GM18511 (cell line): ENCODE results near the gene ATG14.
"Not testable (repeated sequence)": the region's sequence is repeated elsewhere in the genome, so short reads cannot be mapped to it uniquely, and the experiment has no call there.

Experiments used
- ATAC-seq: cut with Tn5 transposase; IDR thresholded peaks from one replicate; pipeline ENCODE4 v1.9.1; 2021; ENCODE audit warnings: mild to moderate bottlenecking, moderate library complexity; ENCODE audit not compliant: unreplicated experiment

Gene ATG14

DNA sequence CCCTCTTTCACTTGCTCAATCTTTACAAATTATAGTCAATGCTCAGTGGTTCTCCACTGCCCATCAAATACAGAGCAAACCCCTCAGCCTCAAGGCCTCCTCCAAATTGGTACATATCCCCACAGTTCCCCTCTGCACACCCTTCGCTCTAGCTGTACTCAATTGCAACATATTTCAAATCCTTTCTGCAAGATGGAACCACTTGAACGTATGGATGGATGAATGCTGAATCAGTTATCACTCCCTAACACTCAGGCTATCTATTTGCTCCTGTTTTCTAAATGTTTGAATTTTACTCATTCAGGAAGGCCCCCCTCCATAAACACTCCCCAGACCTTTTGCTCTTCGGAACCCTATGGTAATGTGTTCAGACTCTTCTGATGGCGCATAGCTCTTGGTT, 24.5 kb downstream of the ATG14 start:
- no peak for ATAC-seq

DNA sequence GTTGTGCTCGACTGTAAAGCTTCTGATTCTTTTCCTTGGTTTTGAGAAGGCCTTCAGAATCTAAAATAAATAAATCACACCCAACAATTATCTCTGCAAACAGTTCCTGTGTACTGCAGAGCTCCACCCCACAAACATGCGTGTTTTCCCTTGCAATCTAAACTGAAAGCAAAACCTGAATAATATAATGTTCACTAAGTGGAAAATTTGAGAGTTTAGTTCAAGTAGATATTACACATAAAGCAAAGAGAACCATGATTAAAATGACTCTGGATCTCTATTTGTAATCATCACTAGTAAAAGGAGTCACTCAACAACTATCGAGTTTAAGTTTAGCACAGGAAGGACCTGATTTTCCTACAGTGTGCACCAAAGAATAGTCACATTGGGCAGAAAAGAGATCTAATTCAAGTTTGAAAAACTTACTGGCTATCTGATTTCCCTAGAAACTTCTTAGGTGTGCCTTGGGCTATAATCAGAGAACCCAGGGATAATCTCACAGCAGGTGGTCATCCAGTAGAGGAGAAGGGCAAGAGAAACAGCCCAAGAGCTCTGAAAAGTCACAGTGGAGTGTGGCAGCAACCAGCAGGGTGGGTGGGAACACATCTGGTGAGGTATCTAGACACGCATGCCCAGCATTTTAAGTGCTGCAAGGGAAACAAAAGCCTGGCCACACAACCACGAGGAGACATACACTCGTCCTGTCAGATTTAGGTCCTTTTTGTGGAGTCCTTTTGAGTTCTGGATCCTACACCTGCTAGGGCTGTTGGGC, 25.4 kb downstream of the ATG14 start:
- no peak for ATAC-seq

DNA sequence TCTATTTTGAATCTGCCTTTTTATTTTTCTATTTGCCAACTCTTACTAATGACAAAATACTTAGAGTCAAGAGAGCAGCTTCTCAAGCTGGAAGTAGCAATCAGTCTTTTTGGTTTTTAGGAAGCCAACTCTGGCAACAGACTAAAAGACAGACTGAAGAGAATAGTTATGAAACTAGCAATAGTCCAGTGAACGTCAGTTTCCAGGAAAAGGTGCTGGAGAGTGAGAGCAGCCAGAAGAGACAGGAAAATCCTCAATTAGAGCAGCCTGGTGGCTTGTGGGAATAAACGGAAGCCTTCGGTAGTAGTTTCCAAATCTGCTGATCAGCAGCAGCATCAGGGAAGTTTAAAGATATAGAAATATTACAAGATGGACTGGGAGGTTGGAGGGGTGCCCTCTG, 27.1 kb downstream of the ATG14 start:
- ATAC-seq: no peak

DNA sequence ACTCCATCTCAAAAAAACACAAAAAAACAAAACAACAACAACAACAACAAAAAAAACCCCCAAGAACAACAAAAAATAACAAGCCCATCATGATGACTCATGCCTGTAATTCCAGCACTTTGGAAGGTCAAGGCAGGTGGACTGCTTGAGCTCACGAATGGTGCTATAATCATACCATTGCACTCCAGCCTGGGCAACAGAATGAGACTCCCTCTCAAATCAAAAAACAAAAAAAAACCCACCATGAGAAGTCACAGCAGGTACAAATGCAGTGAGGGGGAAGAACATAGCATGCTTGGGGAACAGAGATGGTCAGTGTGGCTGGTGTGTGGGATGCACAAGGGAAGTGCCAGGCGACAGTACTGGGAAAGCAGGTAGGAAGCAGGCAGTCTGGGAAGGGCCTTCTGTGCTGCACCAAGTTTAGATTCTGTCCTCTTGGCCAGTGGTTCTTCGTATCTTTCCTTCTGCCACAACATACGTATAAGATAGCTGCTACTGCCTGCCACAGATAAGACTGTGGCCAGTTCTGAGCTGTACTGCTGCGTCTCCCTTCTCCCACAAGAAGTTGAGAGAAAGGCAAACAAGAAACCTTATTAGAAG, 28.0 kb downstream of the ATG14 start:
- ATAC-seq: no peak

DNA sequence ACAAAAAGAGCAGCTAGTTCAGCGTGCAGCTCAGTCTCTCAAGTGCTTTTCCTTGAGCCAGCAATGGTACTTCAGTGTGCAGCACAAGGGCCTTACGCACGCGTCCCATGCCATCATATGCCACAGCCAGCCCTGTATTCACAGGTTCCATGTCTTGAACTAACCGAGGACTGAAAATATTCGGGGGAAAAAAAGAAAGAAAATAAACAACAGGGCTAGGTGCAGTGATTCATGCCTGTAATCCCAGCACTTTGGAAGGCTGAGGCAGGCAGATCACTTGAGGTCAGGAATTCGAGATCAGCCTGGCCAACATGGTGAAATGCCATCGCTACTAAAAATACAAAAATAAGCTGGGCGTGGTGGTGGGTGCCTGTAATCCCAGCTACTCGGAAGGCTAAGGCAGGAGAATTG, 28.6 kb downstream of the ATG14 start:
- ATAC-seq: not testable (repeated sequence)

DNA sequence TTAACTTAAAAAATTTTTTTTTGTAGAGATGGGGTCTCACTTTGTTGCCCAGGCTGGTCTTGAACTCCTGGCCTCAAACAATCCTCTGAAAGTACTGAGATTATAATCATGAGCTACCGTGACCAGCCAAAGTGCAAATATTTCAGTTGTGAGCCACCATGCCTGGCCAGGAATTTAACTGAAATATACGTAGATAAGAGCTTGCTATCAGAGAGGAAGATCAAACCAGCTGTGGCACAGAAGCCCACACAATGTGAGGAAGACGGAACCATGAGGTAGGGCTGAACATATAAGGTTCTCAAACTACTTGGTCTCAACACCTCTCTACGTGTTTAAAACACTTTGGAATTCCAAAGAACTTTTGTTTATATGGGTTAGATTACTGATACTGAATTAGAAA, 29.1 kb downstream of the ATG14 start:
- ATAC-seq: no peak

DNA sequence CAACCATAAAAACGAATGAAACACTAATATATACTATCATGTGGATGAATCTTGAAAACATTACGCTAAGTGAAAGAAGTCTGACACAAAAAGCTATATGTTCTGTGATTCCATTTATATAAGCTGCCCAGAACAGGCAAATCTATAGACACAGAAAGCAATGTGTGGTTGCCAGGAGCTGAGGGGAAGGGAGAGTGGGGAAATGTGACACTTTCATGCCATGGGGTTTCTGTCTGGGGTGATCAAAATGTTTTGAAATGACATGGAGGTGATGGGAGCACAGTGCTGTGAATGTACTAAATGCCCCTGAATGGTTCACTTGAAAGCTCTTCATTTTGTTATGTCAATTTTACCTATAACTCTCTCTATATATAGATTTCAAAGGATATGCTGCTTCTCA, 30.1 kb downstream of the ATG14 start:
- ATAC-seq: no peak

DNA sequence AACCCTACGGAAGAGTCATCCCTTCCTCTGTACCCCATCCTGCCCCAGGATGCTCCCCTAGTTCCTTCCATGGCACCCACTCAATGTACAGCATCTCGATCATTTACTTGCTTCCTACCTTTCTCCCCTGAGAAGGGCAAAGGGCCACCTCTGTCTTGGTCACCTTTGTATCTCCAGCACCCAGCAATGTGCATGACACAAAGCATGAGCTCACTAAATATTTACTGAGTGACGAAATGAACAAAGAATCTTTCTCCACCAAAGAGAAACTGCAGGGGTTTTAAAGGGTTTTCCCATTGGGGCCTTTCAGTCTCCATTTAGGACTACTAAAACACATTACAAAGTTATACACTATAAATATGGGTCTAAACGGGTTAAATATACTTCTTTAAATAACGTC, 30.6 kb downstream of the ATG14 start:
- no peak for ATAC-seq

DNA sequence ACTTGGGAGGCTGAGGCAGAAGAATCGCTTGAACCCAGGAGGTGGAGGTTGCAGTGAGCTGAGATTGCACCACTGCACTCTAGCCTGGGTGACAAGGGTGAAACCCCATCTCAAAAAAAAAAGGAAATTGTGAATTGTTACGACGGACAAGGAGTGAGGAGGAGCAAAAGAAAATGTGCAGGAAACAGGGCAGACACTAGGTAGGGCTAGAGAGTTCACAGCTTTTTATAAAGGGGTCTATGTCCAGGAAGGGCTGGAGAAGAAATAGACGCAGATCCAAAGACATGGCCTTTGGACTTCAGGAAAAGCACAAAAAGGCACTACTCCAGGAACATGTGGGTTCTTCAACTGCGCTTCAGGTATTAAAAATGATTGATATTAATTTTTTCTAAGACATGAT, 34.4 kb downstream of the ATG14 start:
- no peak for ATAC-seq

DNA sequence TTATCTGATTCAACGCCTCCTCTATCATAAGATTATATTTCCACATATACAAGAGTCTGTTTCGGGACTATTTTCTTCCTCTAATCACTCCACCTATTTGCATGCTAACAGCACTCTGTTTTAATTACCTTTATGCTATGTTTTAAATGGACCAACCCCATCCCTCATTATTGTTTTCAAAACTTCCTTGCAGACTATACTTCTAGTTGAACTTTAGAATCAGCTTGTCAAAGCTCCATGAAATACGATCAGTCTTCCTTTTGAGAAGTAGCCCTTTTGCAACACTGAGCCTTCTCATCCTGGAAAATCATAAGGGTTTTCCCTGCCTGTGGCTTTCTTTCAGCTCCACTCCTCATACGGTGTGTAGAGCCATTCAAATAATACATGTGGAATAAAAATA, 36.9 kb downstream of the ATG14 start:
- no peak for ATAC-seq

DNA sequence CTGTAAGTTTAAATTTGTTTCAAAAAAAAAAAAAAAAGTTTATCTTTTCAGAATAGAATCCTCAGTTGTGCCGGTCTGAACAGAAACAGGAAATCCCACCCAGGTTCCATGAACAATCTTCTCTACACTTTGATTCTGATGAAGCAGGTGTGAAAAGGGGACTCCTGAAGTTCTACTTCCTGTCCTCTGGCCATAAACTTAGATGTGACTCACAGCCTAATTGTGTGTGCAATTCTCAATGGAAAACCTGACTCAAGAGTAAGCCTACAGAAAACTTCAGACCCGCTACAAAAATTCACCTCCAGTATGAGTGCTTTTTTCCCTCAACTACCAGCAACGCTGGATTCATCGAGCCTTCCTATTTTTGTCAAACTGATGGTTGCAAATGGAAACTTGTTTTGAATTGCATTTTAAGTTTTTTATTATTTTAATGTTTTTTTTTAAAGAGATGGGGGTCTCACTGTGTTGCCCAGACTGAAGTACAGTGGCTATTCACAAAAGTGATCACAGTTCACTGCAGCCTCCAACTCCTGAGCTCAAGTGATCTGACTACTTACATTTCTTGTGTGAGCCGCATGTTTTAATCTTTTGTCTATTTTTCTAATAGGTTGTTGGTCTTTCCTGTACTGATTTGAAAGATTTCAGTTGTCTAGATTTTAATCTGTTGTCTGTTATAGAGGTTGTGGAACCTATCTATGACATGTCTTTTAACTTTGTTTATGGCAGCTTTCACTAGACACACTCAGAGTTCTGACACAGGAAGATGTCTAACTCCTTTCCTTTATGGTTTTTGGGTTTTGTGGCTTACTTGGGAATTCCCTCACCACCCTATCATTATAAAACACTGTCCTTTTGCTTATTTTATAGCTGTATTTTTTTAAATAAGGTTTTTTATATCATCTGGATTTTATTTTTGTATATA, 37.6 kb downstream of the ATG14 start:
- peak; percentile 75 for ATAC-seq

DNA sequence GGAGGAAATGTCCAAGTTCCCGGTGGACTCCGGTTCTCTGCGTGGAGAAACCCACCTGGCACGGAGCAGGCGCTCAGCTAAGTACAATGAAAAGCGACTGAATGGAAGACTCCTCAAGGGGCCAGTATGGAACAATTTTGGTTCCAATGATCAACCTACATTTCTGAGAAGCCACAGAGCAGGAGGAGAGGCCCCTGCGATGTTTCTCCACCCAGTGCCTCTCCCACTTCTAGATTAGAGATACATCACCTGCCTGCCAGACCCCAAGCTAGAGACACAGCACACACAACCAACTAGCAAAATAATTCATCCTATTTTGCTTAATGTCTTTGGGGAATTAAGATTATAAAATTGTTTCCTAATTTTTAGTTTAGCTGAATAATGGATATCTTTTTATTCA, 38.8 kb downstream of the ATG14 start:
- no peak for ATAC-seq

DNA sequence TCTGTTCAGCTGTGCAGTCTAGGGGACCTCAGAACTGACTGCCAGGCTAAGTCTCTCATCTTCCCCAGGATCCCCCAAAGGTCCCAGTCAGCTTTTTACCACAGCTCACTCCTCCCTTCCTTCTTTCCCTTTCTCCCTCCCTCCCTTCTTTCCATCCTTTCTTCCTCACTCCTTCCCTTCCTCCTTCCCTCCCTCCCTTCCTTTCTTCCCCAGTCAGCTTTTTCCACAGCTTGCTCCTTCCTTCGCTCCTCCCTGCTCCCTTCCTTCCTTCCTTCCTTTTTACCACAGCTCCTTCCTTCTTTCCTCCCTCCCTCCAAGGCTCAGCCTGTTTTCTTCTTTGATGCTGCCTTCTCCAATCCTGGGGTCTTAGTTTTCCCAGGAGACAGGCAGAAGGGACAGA, 39.2 kb downstream of the ATG14 start:
- no peak for ATAC-seq

DNA sequence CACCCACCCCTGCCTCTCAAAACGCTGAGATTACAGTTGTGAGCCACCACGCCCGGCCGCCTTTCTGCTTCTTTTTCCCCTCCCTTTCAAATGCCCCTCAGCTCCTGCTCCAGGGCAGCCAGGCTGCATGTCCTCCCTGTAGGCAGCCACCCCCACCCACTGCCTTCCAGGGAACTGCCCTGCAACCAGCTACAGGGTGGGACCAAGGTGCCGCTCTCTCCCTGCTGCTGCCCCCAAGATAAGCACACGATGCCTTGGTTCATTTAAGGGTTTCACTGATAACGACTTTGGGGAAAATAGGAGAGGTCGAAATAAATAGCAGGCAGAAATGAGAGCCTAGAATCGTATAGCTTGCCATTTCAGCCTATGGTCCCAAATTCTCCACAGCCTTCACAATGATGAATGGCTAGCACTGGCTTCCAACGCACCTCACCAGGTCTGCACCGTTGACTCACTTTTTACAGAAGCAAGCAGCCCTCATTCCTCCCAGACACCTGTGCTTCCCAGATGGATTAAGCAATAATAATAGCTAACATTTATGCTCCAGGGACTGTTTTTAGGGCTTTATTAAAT, 40.7 kb downstream of the ATG14 start:
- ATAC-seq: no peak

DNA sequence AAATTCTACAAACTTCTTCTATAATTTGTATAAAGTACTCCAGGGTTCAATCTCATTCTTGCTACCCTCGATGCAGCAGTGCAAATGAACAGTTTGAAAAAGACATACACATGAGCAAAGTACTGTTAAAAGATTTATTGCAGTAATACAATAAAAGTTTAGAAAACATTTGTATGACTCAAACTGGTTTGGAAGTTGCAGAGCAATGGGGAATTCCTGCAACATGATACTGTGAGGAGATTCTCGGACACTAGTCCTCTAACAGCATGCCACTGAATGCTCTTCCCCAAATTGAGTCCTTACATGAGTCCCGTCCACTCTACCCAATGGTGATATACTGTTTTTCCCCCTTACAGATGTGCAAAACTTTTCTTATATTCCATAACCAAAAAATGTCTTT, 45.4 kb downstream of the ATG14 start:
- no peak for ATAC-seq

DNA sequence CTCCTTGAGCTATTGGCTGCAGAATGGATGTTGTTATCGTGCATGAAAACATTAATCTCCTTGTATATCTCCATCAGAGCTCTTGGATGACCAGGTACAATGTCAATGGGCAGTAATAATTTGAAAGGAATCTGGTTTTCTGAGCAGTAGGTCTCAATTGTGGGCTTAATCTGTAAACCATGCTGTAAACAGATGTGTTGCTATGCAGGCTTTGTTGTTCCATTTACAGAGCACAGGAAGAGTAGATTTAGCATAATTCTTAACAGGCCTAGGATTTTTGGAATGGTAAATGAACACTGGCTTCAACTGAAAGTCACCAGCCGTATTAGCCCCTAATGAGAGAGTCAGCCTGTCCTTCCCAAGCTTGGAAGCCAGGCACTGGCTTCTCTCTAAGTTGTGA, 50.4 kb downstream of the ATG14 start:
- no peak for ATAC-seq

DNA sequence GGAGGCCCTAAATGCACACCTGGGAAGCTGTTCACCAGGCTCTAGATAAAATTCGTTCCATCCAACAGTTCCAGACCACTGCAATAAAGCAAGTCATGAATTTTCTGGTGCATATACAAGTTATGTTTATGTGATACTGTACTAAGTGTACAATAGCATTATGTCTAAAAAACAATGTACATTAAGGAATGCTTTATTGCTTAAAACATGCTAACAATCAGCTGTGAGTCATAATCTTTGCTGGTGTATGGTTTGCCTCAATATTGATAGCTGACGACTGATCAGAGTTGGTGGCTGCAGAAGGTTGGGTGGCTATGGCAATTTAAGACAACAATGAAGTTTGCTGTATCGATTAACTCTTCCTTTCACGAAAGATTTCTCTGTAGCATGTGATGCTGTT, 52.3 kb downstream of the ATG14 start:
- no peak for ATAC-seq

DNA sequence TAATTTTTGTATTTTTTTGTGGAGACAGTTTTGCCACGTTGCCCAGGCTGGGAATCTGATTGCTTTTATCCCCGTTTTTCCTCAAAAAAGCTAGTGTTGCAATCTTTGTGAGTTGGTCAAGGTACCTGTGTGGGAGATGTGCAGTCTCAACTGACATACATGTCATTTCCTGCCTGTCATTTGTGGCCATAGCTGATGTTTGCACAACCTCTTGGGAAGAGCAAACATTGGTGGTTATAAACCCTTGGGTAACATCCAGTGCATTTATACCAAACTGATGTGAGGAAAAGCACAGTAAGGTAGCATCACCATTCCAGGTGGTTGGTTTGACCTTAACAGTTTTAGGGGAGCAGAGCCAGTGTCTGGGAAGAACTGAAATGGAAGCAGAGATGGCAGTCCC, 54.7 kb downstream of the ATG14 start:
- no peak for ATAC-seq

DNA sequence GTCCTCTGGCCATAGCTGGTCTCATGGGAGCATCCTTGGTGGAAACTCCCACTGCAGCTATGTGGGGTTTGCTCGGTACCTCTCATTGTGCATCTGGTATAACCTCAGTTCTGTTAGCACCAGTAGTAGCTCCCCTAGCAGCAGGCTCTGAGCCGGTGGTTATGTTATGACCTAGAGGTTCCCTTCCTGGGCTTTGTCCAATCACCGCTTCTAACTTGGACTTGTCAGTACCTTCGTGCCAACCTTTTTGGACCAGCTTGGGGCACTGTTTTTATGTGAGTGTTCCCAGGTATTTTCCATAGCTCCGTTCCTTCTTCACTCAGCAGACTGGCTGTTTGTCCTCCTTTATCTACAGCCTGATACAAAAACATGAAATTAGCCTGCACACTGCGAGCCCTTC, 55.7 kb downstream of the ATG14 start:
- no peak for ATAC-seq

DNA sequence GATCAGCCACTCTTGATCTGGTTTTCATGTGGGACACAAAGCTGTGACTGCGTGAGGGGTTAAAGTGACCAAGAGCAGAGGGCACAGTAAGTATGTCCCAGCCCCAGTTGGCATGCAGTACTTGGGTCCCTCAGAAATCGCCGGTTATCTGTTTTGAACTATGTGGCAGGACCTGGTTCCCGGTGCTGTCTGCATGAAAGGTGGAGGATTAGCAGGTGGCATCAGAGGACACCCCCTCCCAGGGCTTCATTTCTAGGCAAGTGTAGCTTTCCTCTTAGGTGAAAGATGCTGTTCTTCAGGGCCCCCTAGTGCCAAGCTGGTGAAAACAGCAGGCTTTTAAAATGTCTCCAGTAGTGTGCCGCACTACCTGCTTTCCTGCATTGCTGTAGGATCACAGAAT, 57.1 kb downstream of the ATG14 start:
- ATAC-seq: peak; percentile 88

DNA sequence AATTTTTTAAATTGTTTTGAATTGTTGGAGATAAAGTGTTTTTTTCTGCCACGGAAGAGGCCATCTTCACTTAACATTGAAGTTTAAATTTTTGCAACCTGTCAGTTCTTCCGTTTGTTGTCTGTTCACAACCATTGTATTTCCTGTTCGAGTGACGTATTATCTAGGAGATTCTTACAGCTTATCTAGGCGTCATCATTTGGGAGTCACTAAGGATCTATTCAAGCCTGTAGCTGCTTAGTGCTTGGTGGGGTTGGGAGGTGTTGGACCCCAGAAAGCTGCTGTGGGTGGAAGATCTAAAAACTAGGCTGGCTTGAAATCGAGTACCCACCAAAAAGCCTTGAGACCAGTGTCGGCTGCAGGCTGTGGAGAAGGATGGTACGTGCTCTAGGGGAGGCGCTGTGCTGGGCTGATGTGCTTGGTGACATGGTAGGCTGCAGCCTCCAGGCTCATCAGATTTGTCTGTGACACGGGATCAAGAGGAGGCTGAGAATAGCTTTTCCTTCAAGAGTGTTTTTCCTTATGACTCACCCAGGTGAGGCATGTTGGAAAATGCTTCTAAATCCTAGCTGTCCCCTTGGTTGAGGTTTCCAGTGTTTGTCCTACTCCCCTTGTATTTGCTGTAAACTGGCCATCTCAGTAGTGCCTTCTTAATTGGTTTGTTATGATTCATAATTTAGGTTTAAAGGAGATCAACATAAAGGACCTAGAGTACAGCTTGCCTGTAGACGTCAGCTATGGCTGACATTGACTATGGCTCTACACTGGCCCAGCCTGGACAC, 57.8 kb downstream of the ATG14 start:
- no peak for ATAC-seq
